ENCODE measurements around the gene SYK.

The SYK gene

GRCh38 chr9:90841213-90841612 lies 39.6 kb downstream of the SYK start:
- TF ChIP-seq POLR2AphosphoS5 (IDR thresholded peaks at IDR 0.05; ENCODE audit: low read depth, low read length) (no peak), SIN3A (IDR thresholded peaks at IDR 0.05; ENCODE audit: borderline replicate concordance, insufficient read depth, low read length) (no peak), FOXP2 (optimal IDR thresholded peaks at IDR 0.05; ENCODE audit: borderline replicate concordance, extremely low read depth, extremely low read length, insufficient read depth) (no peak), TAF1 (IDR thresholded peaks at IDR 0.05; ENCODE audit: borderline replicate concordance, insufficient read depth, low read length) (no peak)
- TF ChIP-seq, protein P1, sequence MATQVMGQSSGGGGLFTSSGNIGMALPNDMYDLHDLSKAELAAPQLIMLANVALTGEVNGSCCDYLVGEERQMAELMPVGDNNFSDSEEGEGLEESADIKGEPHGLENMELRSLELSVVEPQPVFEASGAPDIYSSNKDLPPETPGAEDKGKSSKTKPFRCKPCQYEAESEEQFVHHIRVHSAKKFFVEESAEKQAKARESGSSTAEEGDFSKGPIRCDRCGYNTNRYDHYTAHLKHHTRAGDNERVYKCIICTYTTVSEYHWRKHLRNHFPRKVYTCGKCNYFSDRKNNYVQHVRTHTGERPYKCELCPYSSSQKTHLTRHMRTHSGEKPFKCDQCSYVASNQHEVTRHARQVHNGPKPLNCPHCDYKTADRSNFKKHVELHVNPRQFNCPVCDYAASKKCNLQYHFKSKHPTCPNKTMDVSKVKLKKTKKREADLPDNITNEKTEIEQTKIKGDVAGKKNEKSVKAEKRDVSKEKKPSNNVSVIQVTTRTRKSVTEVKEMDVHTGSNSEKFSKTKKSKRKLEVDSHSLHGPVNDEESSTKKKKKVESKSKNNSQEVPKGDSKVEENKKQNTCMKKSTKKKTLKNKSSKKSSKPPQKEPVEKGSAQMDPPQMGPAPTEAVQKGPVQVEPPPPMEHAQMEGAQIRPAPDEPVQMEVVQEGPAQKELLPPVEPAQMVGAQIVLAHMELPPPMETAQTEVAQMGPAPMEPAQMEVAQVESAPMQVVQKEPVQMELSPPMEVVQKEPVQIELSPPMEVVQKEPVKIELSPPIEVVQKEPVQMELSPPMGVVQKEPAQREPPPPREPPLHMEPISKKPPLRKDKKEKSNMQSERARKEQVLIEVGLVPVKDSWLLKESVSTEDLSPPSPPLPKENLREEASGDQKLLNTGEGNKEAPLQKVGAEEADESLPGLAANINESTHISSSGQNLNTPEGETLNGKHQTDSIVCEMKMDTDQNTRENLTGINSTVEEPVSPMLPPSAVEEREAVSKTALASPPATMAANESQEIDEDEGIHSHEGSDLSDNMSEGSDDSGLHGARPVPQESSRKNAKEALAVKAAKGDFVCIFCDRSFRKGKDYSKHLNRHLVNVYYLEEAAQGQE (IDR thresholded peaks at IDR 0.05; ENCODE audit: insufficient read depth in 1 of 2, low read depth in 2 of 2, low read length in 2 of 2): no peak

DNA sequence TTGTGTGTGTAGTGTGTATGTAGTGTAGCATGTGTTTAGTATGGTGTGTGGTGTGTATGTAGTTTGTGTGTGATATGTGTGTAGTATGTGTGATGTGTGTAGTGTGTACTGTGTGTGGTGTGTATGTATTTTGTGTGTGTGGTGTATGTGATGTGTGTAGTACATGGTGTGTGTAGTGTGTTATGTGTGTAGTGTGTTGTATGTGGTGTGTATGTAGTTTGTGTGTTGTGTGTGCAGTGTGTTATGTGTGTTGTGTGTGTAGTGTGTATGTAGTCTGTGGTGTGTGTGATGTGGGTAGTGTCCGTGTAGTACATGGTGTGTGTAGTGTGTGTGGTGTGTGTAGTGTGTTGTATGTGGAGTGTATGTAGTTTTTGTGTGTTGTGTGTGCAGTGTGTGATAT lies 40.0 kb downstream of the SYK start:
- TF ChIP-seq SIN3A (IDR thresholded peaks at IDR 0.05; ENCODE audit: borderline replicate concordance, insufficient read depth, low read length) (no peak), TAF1 (IDR thresholded peaks at IDR 0.05; ENCODE audit: borderline replicate concordance, insufficient read depth, low read length) (no peak), FOXP2 (optimal IDR thresholded peaks at IDR 0.05; ENCODE audit: borderline replicate concordance, extremely low read depth, extremely low read length, insufficient read depth) (no peak), POLR2AphosphoS5 (IDR thresholded peaks at IDR 0.05; ENCODE audit: low read depth, low read length) (no peak)
- TF ChIP-seq, protein P1 (IDR thresholded peaks at IDR 0.05; ENCODE audit: insufficient read depth in 1 of 2, low read depth in 2 of 2, low read length in 2 of 2): no peak

DNA sequence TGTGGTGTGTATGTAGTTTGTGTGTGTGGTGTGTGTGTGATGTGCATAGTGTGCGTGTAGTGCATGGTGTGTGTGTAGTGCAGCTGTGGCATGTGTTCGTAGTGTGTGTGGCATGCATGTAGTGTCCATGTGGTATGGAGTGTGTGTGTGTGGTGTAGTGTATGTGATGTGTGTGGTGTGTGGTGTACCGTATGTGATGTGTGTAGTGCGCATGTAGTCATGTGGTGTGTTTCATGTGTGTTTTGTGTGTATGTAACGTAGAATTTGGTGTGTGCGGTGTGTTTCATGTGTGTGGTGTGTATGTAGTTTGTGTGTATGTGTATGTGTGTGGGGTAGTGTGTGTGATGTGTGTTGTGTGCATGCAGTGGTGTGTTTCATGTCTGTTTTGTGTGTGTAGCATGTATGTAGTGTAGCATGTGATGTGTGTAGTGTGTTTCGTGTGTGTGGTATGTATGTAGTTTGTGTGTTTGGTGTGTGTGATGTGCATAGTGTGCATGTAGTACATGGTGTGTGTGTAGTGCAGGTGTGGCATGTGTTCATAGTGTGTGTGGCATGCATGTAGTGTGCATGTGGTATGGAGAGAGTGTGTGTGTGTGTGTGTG lies 40.7 kb downstream of the SYK start:
- TF ChIP-seq, protein P1 (IDR thresholded peaks at IDR 0.05; ENCODE audit: insufficient read depth in 1 of 2, low read depth in 2 of 2, low read length in 2 of 2): no peak
- TF ChIP-seq SIN3A (IDR thresholded peaks at IDR 0.05; ENCODE audit: borderline replicate concordance, insufficient read depth, low read length): no peak

- TF ChIP-seq TAF1 (IDR thresholded peaks at IDR 0.05; ENCODE audit: borderline replicate concordance, insufficient read depth, low read length): no peak
- TF ChIP-seq, protein P1 (IDR thresholded peaks at IDR 0.05; ENCODE audit: insufficient read depth in 1 of 2, low read depth in 2 of 2, low read length in 2 of 2): no peak
- no peak for TF ChIP-seq POLR2AphosphoS5 (IDR thresholded peaks at IDR 0.05; ENCODE audit: low read depth, low read length)
- no peak for TF ChIP-seq SIN3A (IDR thresholded peaks at IDR 0.05; ENCODE audit: borderline replicate concordance, insufficient read depth, low read length)
- TF ChIP-seq FOXP2 (optimal IDR thresholded peaks at IDR 0.05; ENCODE audit: borderline replicate concordance, extremely low read depth, extremely low read length, insufficient read depth): no peak
These were observed 41.4 kb downstream of the SYK start for GRCh38 chr9:90842996-90843395.

GRCh38 chr9:90843525-90843924 lies 41.9 kb downstream of the SYK start:
- no peak for TF ChIP-seq TAF1 (IDR thresholded peaks at IDR 0.05; ENCODE audit: borderline replicate concordance, insufficient read depth, low read length)
- TF ChIP-seq FOXP2 (optimal IDR thresholded peaks at IDR 0.05; ENCODE audit: borderline replicate concordance, extremely low read depth, extremely low read length, insufficient read depth): no peak
- no peak for TF ChIP-seq POLR2AphosphoS5 (IDR thresholded peaks at IDR 0.05; ENCODE audit: low read depth, low read length)
- no peak for TF ChIP-seq SIN3A (IDR thresholded peaks at IDR 0.05; ENCODE audit: borderline replicate concordance, insufficient read depth, low read length)
- TF ChIP-seq, protein P1 (IDR thresholded peaks at IDR 0.05; ENCODE audit: insufficient read depth in 1 of 2, low read depth in 2 of 2, low read length in 2 of 2): no peak

Data from PFSK-1 (cell line).